ENCODE measurements around the gene CARD6.
"Not testable (repeated sequence)": the region's sequence is repeated elsewhere in the genome, so short reads cannot be mapped to it uniquely, and the experiment has no call there.

Gene CARD6

GRCh38 chr5:40841068-40841805 lies at the start of gene CARD6:
TSS of gene CARD6 (plus strand) at chr5:40841367. CDS start at chr5:40841383, 16 bp downstream.
- CTCF ChIA-PET, result interaction anchor here (1.0 to 1.3 kb wide), 3 partner anchors 14 to 38 kb away, joined by 3 to 4 read pairs (median 3); no protein-coding TSS in a partner anchor
- TF ChIP-seq CTCF (IDR thresholded peaks at IDR 0.05; ENCODE audit: control extremely low read depth, extremely low read depth, low read depth, missing control alignments), result no peak

DNA sequence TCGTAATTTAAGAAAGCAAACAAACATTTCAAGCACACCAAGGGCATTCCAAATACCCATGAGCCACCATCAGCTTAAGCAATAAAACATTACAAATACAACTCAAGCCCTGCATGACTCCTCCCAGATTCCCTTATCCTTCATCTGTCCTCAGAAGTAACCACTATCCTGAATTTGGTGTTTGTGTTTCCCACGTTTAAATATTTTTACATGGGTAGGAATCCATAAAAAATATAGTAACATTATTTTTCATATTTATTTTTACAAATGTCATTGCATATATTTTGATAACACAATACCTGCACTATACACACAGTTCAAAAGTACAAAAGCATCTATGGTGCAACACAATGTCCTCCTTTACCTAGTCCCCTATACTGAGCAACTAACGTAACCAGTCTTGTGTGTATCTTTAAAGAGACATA lies 49.4 kb upstream of the CARD6 start:
- TF ChIP-seq CTCF (IDR thresholded peaks at IDR 0.05; ENCODE audit: control extremely low read depth, extremely low read depth, low read depth, missing control alignments), result no peak
- ChIA-PET POLR2A (no interaction called here), CTCF (interaction anchor here (1.1 to 1.5 kb wide), 4 partner anchors 27 to 36 kb away, joined by 3 read pairs; partner anchors contain the start of gene TTC33)
- DNase-seq (ENCODE audit: extremely low spot score), result no peak

More at GRCh38 chr5:40841068-40841805, at the start of gene CARD6:
- POLR2A ChIA-PET, result no interaction called here
- peak; percentile 28 for DNase-seq (ENCODE audit: extremely low spot score)

- CTCF ChIA-PET, result interaction anchor here (1.1 to 1.5 kb wide), 2 partner anchors 28 to 36 kb away, joined by 3 read pairs; no protein-coding TSS in a partner anchor
- POLR2A ChIA-PET; DNase-seq (ENCODE audit: extremely low spot score): not testable (repeated sequence)
Measured at GRCh38 chr5:40792691-40793090, 48.5 kb upstream of the CARD6 start.

GRCh38 chr5:40794340-40794739 lies 46.8 kb upstream of the CARD6 start:
- CTCF ChIA-PET; POLR2A ChIA-PET; DNase-seq (ENCODE audit: extremely low spot score): not testable (repeated sequence)

- DNase-seq (ENCODE audit: extremely low spot score); POLR2A ChIA-PET; CTCF ChIA-PET: not testable (repeated sequence)
Measured at GRCh38 chr5:40794877-40795276, 46.3 kb upstream of the CARD6 start.

DNA sequence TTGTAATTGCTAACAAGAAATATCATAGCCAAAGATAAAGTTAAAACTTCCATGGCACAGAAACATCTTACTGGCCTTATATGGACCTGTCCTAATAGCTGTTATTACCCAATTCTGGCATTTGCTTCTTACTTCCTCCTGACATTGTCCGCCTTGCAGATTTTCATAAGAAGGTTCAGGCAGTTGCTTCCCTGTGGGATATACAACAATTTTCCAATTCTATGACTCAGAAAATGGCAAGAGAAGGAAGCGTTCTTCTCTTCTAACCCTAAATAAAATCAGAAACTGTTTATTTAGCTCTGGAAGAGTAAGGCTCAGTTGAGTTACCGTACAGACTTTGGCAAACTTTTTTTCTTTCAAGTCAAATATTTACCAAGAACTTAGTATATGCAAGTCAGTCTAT lies 44.7 kb upstream of the CARD6 start:
- ChIA-PET POLR2A (no interaction called here), CTCF (interaction anchor here (1.0 kb wide), 1 partner anchor 11 kb away, joined by 3 read pairs; no protein-coding TSS in a partner anchor)
- DNase-seq (ENCODE audit: extremely low spot score), result no peak
- no peak for TF ChIP-seq CTCF (IDR thresholded peaks at IDR 0.05; ENCODE audit: control extremely low read depth, extremely low read depth, low read depth, missing control alignments)

DNA sequence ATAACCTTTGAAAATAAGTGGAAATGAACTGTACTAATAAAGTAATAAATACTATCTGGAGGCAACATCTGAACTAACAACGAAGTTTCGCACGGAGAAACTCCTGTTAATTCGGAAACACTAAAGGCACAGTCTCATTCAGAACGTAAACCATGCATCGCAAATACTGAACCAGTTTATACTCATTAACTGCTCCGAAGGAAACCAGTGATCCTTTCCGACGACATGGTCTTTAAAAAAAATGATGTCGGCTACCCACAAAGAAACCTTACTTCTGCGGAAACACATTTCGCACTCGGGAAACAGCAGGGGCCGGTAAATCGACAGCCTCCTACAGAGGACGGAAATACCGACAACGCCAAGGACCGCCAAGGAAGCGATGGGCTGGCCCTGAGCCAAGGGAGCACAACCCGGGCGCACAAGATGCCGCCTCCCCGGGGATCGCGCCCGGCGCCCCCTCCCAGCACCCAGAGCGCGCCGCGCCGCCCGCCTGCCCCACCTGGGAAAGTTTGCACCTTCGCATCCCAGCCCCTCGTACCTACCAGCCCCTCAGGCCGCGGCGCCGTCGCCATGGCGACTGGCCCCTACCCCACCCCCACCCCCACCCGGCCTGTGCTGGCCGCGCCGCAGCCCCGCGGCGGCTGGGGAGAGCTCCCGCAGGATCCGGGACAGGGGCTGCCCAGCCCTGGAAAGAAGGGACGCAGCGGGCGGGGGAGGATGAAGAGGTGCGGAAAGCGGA lies 43.7 kb upstream of the CARD6 start:
- ChIA-PET CTCF (interaction anchor here (0.7 to 1.1 kb wide), 4 partner anchors 10 to 46 kb away, joined by 3 to 4 read pairs (median 3); no protein-coding TSS in a partner anchor), POLR2A (interaction anchor here (0.6 to 0.7 kb wide), 3 partner anchors 23 to 150 kb away, joined by 5 to 6 read pairs (median 5); no protein-coding TSS in a partner anchor)
- DNase-seq (ENCODE audit: extremely low spot score), result peak; percentile 43
- TF ChIP-seq CTCF (IDR thresholded peaks at IDR 0.05; ENCODE audit: control extremely low read depth, extremely low read depth, low read depth, missing control alignments), result no peak

Measured in GM10248 (cell line).